Measurements from ENCODE around the gene C1QA. TPM values are rescaled to one million over a fixed set of nuclear protein-coding genes. Genes with fewer than 3 reads are reported as not detected.

Gene C1QA
- polyA plus RNA-seq, 1 of the 3 experiments (the other 2 are of a cell fraction) = not detected

- TF ChIP-seq, protein P1, sequence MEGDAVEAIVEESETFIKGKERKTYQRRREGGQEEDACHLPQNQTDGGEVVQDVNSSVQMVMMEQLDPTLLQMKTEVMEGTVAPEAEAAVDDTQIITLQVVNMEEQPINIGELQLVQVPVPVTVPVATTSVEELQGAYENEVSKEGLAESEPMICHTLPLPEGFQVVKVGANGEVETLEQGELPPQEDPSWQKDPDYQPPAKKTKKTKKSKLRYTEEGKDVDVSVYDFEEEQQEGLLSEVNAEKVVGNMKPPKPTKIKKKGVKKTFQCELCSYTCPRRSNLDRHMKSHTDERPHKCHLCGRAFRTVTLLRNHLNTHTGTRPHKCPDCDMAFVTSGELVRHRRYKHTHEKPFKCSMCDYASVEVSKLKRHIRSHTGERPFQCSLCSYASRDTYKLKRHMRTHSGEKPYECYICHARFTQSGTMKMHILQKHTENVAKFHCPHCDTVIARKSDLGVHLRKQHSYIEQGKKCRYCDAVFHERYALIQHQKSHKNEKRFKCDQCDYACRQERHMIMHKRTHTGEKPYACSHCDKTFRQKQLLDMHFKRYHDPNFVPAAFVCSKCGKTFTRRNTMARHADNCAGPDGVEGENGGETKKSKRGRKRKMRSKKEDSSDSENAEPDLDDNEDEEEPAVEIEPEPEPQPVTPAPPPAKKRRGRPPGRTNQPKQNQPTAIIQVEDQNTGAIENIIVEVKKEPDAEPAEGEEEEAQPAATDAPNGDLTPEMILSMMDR (IDR thresholded peaks at IDR 0.05) = peak; percentile 95
- TF ChIP-seq FOXM1 (IDR thresholded peaks at IDR 0.05; ENCODE audit: low read depth) = no peak
- TF ChIP-seq CHD2 (IDR thresholded peaks at IDR 0.05; ENCODE audit: low read length, partially characterized antibody) = no peak
- peak; percentile 90 for TF ChIP-seq SMC3 (IDR thresholded peaks at IDR 0.05; ENCODE audit: low read depth, low read length)
- no peak for TF ChIP-seq TEAD4 (IDR thresholded peaks at IDR 0.05; ENCODE audit: borderline replicate concordance, insufficient read depth)
- no peak for TF ChIP-seq RFX5 (IDR thresholded peaks at IDR 0.05; ENCODE audit: low read length)
- TF ChIP-seq NRF1 (IDR thresholded peaks at IDR 0.05; ENCODE audit: low read depth, low read length) = 0 out of 2 replicates have a peak, but pooled peaks have one; percentile 8
- TF ChIP-seq ZBTB33 (IDR thresholded peaks at IDR 0.05; ENCODE audit: borderline replicate concordance, low read depth) = no peak
- no peak for TF ChIP-seq PBX3 (IDR thresholded peaks at IDR 0.05)
- peak; percentile 51; the same call in 1 of the 2 replicates for TF ChIP-seq RCOR1 (IDR thresholded peaks at IDR 0.05; ENCODE audit: low read length)
- no peak for TF ChIP-seq USF2 (IDR thresholded peaks at IDR 0.05; ENCODE audit: borderline replicate concordance, low read depth, low read length)
- no peak for TF ChIP-seq EP300 (IDR thresholded peaks at IDR 0.05; ENCODE audit: borderline replicate concordance in 1 of 2, low read depth in 1 of 2, low read length in 1 of 2)
- TF ChIP-seq YY1 (IDR thresholded peaks at IDR 0.05; ENCODE audit: low read depth) = no peak
- TF ChIP-seq POLR2AphosphoS5 (IDR thresholded peaks at IDR 0.05; ENCODE audit: low read depth, low read length) = no peak
Observed at GRCh38 chr1:22673486-22674409, 37.3 kb downstream of the C1QA start (continued).
